Mucosa of gallbladder (tissue), 1 donor: ENCODE results near the gene ALDOB. TPM values are rescaled to one million over a fixed set of nuclear protein-coding genes. Genes with fewer than 3 reads are reported as not detected.
A peak's percentile ranks its signal among the peaks of the same experiment; 100 is the strongest.

Experiments used
- DNase-seq: peaks from one replicate; pipeline ENCODE4 v3.0.0-alpha.2; 2020; ENCODE audit warnings: low spot score
- total RNA-seq: library from RNA; stranded (reverse); gene quantifications from one replicate; pipeline ENCODE4 v1.2.1, GENCODE V29; 2021
- donor health status: DM: no; HTN: no; CAD: no.

ALDOB gene
- 265 TPM for total RNA-seq

DNA sequence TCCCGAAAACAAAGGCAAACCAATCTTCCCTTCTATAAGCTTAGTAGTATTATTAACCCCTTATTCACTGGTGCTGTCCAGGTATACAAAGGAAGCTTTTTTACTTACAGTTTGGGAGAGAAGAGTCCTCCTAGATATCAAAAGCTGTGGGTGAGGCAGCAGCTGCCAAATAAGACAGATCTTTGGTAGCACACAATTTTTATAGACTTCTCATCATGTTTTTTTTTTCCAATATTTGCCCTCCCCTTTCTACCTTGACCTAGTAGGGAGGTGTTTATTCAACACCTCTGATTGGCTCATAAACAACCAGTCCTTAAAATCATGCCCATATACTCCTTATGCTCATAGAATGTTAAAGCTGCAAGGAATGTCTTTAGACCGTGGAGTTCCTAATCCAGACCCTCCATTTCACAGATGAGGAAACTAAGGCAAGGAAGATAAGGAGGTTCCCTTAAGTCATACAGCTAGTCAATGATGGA, at the start of gene ALDOB:
TSS of gene ALDOB (minus strand) at position 174 of the 479 bp plus-strand sequence. CDS start 4,887 bp downstream, outside the sequence.
- DNase-seq = no peak

DNA sequence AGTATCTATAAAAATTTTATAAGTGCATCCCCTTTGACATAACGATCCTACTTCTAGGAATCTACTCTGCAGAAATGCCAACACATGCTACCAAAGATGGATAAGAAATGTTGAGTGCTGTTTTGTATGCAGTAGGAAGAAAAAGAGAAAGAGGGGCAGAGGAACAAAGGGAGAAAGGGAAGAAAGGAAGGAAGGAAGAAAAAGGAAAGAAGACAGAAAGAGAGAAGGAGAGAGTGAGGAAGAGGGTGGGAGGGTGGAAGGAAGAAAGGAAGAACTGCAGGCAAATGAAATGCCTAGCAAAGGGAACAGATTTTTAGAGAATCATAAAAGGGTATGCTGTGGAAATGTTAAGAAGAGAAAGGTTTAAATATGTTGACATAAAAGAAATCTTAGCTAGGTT, 48.5 kb upstream of the ALDOB start:
- no peak for DNase-seq

DNA sequence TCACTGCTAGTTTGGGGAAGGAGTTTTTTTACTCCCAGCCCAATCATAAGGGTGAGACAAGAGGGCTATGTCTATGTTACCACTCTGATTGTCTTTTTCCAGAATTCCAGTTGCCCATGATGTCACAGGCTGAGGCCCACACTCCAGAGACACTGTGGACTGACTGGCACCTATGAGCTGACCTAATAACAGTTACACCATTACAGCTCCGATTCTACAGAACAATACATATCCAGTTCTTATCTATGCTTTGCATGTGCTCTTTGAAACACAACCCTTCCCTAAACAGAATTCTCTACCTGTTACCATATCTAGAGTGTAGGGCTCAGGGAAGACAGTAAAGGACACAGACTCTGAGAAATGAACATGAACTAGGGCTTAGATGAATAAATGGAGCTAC, 45.7 kb upstream of the ALDOB start:
- no peak for DNase-seq

DNA sequence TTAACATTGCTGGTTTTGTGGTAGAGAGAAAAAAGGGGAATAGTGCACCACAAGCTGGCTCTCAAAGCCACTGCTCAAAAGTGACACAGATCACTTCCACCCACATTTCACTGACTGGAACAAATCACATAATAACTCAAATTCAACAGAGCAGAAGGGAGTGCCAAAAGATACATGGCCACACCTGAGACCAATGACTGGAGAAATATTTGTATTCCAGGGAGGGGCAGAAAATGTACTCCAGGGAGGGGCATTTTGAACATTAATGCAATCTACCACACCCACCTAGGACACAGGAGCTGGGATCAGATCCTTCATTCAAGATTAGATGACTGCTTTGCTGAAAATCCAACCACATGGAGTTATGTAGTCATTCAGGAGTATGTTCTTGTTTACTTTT, 44.8 kb upstream of the ALDOB start:
- peak; percentile 51 for DNase-seq

DNA sequence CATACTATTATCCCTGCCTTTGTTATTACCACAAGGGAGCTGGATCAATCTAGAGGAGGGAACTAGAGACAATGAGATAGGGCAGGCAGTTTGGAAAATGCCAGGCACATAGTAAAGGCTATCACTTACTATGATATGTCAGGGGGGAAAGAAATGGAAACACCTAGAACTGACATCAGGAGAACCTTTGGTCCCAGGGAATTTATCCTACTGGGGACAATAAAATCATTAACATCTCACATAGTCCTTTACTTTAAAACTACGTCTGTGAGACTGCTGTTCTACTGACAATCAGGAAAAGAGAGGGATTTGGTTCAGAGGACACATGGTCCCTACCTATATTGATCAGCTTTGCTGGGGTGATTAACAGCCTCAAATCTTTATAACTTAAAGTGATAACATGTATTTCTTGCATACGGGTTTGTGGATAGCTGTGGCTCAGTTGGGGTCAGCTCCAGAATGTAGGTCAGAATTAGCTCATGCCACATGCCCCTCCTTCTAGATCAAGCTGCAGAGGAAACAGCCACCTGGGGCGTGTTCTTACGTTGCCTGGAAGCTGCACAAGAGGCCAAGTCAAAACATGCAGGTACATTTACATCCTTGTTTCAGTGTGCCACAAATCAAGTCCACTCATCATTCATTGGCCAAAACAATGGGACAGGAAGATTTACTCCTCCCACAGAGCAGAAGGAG, 43.9 kb upstream of the ALDOB start:
- DNase-seq = peak; percentile 58

DNA sequence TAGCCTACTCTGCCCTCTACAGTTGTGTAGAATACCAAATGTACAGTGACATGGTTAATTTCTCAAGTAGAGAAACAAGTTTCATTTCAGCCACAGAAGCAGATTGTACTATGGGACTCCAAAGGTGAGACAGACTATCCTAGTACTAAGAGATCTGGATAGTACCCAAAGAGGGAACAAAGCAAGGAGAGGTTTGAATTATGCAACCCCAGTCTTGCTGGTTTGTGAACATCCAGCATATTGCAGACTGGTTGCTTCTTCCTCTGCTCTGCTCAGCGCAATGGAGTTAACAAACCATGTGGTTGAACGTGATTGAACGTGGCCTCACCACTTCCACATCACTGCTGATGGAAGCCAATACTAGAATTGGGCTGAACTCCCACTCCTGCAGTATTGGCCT, 43.3 kb upstream of the ALDOB start:
- no peak for DNase-seq

DNA sequence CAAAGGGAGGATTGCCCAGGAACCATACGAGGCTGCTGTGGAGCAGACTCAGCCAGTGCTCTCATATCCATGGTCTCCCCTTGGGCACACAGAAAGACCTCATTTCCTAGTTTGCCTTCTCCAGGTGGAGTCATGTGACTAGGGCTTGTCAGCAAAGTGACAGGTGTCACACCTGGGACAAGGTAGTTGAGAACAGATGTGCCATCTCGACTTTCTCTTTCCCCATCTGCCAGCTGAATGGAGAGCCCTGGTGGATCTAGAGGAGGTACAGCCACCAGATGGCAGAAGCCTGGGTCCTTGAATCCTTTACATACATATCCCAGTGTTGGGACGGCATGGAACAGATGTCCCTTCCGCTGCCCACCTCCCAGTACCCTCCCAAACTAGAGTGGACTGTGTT, 42.9 kb upstream of the ALDOB start:
- DNase-seq = no peak

DNA sequence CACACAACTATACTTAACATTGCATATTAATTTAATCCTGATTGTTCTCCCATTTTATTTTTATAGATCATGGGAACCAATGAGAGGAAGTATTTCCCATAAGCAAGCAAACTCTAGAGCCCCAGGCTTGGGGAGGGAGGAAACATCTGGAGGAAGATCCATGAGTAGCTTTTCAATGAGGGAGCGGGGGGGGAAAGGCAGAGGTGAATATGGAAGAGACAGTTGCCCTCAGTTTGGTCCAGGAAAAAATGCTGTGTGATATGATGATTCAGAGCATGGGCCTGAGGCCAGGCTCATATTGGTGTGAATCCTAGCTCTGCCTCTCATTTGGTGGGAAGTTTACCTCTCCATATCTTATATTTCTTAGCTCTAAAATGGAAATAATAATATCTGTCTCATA, 42.2 kb upstream of the ALDOB start:
- no peak for DNase-seq

DNA sequence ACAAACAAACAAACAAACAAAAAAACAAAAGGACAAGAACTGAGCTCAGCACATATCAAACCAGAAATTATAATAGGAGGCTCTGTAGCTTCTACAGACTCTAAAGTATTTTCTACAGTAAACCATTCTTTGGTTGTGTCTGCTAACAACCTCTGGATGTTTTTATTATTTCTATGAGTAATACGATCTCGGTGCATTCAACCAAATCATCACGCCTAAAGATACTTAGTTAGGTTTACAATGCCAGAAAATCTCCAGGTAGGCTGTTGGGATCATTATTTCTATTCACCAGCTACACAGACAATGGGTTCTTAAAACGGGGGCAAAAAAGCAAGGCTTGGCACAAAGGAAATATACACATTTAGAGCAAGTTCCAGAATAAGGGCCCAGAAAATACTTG, 41.6 kb upstream of the ALDOB start:
- no peak for DNase-seq

DNA sequence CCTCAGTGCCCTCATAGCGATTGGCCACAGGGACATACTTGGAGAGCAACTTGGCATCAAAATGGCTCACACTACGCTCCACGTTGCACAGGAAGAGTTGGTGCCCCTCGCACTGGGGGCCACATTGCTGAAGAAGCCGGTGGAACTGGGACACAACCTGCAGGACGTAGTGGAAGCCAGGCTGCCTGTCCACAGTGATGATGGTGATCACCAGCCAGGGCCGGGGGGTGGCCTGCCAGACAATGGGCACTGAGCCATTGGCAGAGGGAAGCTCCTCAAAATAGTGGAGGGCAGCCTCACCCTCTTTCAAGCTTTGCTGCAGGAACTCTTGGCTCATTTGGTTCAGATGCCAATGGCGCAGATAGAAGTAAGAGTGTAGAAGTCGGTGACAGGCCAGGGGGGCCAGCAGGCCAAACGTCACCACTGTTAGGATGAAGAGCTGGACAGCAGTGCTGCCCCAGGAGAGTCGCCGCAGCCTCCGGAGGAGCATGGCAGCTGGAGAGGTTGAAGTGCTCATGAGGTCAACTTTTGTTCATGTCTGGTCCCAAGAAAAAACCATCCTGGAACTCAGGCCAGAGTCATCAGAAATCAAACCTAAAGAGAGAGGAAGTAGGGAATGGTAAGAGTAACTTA, 41.1 kb upstream of the ALDOB start:
- no peak for DNase-seq

DNA sequence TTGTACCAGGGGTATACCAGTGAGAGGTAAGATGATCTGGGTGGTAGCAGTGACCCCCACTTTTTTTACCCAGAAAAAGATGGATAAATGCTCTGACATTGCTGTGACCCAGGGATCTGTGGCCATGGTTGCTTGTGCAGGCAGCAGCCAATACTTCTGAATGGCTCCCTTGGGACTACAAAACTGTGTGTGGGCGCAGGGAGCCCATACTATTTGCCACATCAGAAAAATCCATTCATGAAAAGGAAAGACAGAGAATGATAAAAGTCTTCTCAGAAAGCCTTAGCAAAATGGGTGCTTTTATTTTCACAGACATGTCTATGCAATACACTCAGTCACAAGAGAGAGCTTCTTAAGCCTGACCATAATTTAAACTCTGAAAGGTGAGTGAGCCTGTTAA, 37.3 kb upstream of the ALDOB start:
- DNase-seq = no peak

DNA sequence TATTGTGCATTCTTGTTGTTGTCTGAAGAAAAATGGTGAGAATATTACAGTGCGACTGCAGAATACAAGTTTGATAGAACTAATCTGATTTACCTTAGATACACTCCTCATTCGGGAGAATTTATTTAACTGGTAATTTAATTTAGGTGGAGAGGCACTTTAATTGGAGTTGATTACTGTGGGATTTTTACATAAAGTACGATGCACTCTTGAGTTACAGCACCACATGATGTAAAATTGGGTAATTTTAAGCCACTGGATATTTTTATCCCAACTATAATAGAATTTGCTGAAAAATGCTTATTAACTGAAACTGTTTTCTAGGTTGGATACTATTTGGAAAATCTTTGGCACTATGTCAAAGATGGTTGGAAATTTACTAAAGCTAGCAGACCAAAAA, 35.4 kb upstream of the ALDOB start:
- no peak for DNase-seq

DNA sequence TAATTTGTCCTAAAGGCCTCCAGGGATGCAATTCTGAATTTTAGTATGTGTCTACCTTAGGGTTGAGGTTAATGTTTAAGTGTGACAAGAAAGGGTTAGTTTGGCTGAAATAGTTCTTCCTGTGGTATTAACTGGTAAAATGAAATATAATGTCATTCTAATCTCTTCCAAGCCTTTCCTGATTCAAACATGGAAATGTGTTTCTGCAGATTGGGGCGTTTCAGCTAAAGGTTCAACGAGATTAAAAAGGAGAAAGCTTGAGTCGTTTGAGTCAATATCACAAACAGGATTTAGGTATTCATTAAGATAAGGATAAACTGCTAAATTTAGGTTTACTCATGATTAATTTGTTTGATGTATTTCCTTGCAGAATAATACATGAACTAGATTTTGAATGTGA, 34.4 kb upstream of the ALDOB start:
- DNase-seq = no peak

DNA sequence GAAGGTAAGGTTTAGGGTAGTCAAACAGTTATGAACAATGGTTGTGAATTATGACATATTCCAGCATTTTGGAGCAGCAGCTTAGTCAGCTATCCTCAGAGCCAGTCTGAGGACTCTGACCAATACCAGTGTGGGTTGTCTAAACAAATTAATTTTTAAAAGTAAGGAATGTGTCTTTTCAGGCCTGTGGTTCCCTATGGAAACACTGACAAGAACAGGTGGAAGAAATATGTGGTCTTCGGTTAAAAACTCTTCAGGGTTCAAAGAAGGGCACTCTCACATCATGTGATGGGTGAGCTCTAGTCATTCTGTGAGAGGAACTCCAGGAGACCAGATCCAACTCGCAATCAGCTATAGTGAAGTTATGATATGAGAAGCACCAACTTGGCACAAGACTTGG, 33.5 kb upstream of the ALDOB start:
- DNase-seq = no peak

DNA sequence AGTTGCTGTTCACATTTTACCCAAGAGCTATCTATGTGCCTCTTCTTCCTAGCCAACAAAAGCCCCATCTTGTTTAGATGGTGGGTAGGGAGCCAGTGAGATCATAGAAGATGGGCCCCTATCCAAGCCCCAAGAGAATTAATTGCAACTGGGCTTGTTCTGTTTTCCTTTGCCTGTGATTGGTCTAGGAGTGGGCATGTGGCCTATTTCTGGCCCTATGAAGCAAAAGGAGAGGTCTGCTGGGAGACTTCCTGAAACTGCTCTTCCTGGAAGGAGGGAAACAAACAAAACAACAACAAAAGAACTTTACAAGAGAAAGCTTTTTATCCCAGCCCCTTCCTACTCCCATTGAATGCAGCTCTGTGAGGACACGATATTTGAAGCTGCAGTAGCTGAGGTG, 32.5 kb upstream of the ALDOB start:
- no peak for DNase-seq

DNA sequence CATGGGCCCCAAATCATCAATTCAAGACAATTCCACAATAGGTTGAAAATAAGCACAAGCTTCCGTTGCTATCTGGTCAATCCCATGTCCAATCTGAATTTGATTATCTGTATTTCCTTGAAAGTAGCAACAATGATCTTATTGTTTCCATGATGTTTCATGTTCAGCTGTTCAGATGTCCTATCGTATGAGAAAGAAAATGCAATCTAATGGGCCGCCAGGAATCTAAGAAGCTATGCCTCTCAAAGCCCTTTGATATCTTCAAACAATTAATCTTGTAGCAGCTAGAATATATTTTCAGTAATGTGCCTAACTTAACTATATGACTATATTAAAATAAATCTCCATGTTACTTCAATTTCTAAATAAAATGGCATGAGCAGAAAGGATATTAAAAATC, 32.1 kb upstream of the ALDOB start:
- DNase-seq = no peak

DNA sequence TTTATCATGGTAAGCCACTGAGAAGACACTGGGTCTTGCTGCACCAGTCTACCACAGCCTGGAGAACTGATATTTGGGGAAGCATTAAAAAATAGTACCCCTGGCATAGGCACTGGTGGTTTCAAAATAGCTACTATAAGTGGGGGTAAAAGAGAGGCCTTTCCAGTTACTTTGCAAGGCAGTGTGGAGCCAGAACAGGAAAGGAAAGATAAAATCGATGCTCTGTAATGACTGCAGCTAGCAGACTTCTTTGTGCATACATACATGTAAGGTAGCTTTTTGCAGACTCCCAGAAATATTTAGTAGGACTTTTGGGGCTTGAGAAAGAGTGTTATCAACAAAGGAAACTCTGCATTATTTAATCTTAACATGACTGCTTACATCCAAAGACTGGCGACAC, 31.3 kb upstream of the ALDOB start:
- no peak for DNase-seq

DNA sequence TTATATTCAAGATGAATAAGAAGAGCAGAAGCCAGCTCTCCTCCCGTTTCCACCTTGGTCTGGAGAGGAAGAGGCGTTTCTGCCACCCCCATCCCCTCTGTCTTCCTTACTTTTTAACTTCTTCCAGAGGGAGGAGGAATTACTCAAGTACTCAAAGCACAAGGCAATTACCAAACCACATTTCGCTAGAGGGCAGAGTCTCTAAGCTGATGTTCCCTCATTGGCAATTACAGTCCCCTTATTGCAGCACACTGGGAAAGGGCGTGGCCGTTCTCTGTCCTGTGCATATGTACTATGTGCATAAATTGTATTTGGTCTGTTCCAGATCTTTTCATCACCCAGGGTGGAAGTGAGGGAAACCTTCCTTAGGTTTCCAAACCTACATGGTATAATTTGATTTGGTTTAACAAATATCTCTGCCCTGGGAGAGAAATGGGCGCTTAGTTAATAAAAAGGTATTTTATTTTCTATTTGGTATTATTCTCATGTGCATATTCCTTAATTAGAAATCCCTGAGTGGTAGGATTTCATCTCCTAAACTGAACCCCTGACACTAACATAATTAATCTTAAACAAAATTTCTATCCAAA, 29.8 kb upstream of the ALDOB start:
- peak; percentile 27 for DNase-seq

DNA sequence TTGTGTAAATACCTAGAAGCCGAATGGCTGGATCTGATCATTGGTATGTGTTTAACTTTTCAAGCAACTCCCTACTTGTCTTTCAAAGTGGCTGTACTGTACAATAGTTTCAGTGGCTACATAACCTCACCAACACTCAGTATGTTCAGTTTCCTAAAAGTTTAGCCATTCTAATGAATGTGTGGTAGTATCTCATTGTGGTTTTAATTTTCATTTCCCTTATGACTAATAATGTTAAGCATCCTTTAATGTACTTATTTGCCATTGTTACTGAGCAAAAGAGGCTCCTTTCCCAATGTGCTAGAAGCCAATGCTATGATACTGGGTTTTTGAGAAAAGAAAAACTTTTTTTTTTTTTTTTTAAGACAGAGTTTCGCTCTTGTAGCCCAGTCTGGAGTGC, 27.8 kb upstream of the ALDOB start:
- no peak for DNase-seq

DNA sequence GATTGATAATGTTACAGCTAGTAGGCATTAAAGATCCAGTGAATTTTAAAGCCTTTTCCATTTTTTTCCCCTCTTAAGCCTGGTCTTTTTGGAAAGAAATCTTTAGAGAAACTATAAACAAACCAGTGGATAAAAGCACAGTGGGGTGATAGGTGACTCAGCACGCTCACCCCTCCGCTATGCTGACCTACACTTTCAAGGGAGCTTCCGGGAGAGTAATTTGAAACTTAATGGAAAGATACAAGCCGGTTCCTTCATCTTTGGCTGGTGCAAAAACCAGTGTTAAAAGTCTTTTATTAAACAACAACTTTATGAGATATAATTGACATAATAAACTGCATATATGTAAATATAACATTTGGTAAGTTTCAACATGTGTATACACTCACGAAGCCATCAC, 27.0 kb upstream of the ALDOB start:
- no peak for DNase-seq

DNA sequence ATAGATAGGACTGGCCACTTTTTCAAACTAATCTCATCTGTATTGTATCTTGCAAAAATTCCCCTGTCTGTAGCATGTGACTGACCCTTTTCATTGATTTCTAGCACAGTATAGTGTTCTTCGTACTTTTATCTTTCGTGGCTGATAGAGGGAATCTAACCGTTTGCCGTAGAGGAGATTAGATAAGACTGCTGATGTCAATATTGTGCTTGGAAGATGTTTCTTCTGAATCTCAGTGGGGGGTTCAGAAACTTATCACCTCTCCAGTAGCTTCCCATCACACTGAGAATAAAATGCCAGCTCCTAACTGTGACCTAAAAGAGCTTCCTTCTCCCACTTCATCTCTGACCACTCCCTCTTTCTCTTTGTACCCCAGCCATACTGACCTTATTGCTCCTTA, 25.4 kb upstream of the ALDOB start:
- DNase-seq = peak; percentile 39

DNA sequence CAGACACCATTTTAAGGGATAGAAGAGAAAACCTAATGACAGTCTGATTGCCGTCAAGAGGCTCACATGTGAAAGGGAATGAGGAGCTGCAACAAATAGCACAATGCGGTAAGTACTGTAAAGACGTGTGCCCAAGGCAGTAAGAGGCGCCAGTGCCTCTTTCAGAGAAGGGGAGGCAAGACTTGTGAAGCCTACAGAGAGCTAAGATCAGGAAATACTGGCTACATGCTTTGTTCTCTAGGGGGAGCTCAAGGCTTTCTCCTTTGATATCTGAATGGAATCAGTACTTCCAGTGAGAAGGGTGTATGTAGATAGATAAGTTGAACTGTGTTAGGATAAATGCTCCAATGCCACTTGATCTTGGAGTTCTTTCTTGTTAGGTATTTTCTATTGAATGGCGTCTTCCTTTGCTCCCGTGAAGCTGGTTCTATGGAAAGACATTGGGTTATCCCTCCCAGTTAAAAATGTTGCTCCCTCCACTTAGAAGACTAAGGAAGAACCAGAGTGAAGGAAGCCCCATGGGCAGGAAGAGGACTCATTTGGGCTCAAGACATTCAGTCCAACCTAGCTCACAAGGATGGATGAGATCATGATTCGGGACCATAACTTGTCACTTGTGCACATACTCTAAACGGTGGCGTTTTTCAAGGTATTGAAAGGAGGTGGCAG, 23.5 kb upstream of the ALDOB start:
- peak; percentile 46 for DNase-seq

DNA sequence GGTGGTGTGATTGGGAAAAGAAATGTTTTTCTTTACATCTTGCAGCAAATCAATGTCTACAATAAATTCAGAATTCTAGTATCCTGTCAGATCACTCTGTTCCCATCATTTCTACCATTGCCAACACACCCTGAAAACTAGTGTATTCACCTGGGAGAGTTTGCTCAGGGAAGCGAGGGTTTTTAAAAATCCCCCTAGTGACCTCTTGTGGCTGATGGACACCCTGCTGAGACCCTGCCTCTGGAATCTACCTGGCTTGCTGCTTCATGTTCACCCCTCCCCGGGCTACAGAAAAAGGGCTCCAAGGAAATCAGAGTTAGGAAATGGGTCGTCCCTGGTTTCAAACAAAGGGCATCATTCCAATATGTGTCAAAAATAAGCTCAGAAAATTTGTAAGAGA, 21.4 kb upstream of the ALDOB start:
- DNase-seq = no peak
